Coronary artery (tissue), 2 donors: ENCODE data around the gene CCDC88B.

Source experiments
- DNase-seq: peaks from one replicate; pipeline ENCODE4 v3.0.0-alpha.2; 2017; ENCODE audit warnings: low spot score
- H3K27ac ChIP-seq, 2 donors: fragments of 200-600 bp; sonication (generic); one replicate each; pipeline ENCODE4 v1.5.1; 2016 to 2019
- H3K4me3 ChIP-seq: fragments of 200-600 bp; sonication (generic); 2 replicates; pipeline ENCODE4 v1.5.1; 2016; ENCODE audit warnings: mild to moderate bottlenecking, moderate library complexity
- TF ChIP-seq, protein P1 (sequence below): fragments of 200-600 bp; sonication (generic); IDR thresholded peaks from one replicate; pipeline ENCODE4 v1.5.1; 2019; ENCODE audit warnings: antibody characterized with exemption

CCDC88B gene

DNA sequence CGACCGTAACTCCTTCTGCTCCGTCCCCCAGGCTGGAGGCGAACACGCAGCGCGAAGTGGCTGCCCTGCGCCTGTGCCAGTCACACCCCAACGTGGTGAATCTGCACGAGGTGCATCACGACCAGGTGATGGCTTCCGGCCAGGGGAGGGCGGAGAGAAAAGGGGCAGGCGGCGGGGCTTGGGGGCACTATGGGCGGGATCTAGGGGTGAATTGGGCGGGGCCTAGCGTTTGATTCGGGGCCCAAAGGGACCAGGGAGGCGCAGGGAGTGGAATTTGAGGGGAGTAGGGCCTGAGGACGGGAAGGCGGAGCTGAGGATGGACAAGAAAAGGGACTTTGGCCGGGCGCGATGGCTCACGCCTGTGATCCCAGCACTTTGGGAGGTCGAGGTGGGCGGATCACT lies 28.7 kb downstream of the CCDC88B start:
- Histone ChIP-seq H3K27ac (no peak overlapping the region), H3K4me3 (no peak overlapping the region)
- DNase-seq = no peak
- TF ChIP-seq, protein P1, sequence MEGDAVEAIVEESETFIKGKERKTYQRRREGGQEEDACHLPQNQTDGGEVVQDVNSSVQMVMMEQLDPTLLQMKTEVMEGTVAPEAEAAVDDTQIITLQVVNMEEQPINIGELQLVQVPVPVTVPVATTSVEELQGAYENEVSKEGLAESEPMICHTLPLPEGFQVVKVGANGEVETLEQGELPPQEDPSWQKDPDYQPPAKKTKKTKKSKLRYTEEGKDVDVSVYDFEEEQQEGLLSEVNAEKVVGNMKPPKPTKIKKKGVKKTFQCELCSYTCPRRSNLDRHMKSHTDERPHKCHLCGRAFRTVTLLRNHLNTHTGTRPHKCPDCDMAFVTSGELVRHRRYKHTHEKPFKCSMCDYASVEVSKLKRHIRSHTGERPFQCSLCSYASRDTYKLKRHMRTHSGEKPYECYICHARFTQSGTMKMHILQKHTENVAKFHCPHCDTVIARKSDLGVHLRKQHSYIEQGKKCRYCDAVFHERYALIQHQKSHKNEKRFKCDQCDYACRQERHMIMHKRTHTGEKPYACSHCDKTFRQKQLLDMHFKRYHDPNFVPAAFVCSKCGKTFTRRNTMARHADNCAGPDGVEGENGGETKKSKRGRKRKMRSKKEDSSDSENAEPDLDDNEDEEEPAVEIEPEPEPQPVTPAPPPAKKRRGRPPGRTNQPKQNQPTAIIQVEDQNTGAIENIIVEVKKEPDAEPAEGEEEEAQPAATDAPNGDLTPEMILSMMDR = no peak

DNA sequence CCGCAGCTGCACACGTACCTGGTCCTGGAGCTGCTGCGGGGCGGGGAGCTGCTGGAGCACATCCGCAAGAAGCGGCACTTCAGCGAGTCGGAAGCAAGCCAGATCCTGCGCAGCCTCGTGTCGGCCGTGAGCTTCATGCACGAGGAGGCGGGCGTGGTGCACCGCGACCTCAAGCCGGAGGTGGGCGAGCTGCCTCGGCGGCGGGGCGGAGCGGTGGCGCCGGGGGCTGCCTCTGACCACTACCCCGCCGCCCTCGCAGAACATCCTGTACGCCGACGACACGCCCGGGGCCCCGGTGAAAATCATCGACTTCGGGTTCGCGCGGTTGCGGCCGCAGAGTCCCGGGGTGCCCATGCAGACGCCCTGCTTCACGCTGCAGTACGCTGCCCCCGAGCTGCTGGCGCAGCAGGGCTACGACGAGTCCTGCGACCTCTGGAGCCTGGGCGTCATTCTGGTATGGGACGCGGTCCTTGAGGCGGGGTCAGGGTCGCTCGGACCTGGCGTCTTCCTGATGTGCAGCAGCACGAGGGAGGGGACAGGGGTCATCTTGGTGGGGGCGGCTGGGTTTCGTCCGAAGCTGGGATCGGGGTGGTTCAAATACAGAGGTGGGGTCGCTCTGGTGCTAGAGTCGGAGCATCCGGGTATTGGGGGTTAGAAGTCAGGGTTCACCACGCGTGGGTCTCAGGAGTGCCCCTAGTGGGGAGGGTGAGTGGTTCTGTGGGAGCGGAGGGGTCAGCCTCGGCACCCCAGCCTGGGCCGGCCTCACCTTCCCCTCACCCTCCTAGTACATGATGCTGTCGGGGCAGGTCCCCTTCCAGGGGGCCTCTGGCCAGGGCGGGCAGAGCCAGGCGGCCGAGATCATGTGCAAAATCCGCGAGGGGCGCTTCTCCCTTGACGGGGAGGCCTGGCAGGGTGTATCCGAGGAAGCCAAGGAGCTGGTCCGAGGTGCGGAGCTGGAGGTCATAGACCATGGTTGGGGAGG lies 29.7 kb downstream of the CCDC88B start:
- DNase-seq = no peak
- TF ChIP-seq, protein P1 = no peak
- Histone ChIP-seq H3K27ac (no peak overlapping the region), H3K4me3 (no peak overlapping the region)

DNA sequence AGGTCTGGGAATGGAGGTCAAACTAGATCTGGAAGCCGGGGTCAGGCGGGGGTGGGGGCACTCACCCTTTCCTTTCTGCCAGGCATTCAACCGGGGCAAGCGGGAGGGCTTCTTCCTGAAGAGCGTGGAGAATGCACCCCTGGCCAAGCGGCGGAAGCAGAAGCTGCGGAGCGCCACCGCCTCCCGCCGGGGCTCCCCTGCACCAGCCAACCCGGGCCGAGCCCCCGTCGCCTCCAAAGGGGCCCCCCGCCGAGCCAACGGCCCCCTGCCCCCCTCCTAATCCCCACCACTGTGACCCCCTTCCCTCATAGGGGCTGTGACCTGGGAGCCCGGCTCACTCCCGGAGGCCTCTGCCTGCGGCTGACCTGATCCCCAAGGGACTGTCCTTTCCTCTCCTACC lies 31.2 kb downstream of the CCDC88B start:
- TF ChIP-seq, protein P1 = no peak
- Histone ChIP-seq H3K4me3 (no peak overlapping the region), H3K27ac (no peak overlapping the region)
- DNase-seq = no peak

DNA sequence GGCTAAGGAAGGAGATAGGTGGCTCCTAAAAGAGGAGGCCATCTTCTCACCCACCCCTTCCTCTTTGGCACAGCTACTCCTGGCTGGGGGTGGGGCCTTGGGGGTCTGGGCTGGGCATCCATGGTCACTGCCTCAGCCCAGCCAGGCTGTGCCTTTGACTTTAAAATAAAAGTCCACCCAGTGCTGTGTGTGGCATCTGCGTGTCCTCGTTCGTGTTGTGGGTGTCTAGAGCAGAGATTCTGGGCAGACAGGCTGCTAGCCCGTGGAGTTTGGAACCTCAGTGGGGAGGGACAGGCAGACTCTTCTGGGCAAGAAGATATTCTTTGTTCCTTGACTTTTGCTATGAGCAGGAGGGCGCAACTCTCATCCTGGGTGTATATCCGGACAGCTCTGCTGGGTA lies 32.0 kb downstream of the CCDC88B start:
- H3K27ac ChIP-seq = no peak overlapping the region
- TF ChIP-seq, protein P1 = no peak
- H3K4me3 ChIP-seq = no peak overlapping the region
- DNase-seq = no peak

DNA sequence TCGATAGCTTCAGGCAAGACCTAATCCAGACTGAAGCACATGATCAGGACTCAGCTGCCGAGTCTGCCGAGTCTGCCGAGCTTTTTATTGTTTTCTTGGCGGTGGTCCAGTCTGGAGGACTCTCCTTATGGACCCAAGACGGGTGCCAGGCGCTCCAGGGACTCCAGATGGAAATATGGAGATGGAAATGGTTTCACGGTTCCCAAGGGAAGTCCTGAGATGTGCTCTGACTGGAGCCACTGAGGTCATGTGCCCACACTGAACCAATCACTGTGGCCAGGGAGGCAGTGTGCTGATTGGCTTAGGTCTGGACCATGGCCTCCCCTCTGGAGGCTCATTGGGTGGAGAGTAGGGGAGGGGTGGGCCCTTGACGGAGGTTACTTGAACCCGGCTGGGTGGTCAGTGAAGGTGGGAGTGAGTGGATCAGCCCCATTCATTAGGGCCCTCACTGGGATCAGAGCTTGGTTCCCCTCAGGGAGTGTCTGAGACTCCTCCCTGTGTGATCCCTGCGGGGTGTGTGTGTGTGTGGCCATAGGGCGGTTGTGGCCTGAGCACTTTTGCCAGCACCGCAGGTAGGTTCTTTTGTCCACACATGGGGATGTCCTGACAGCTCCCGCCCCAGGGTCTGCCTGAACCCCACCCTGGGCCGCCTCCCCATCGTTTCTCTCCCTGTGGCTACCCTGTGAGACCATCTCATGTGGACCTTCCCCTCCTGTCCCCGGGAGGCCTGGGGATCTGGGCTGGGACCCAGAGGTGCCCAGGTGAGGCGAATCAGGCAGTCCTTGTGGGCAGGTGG lies 33.0 kb downstream of the CCDC88B start:
- DNase-seq = no peak
- H3K4me3 ChIP-seq = no peak overlapping the region
- TF ChIP-seq, protein P1 = no peak
- no peak overlapping the region for H3K27ac ChIP-seq

DNA sequence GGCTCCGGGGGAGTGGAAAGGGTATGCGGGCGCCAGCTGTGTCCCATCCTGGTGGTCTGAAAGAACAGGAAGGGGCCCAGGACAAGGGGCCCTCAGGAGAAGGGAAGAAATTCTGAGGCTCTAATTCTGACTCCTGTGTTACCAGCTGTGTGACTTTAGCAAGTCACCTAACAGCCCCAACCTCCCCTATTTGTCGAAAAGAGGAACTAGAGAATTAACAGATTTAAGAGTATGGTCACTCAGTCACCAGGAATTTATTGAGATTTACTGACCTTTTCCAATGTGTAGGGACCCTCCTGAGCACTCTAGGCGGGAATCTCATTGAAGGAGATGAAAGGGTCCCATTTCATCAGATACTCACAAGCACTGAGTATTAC lies 33.6 kb downstream of the CCDC88B start:
- Histone ChIP-seq H3K4me3 (no peak overlapping the region), H3K27ac (no peak overlapping the region)
- DNase-seq = no peak
- TF ChIP-seq, protein P1 = no peak
